ENCODE measurements around the gene COL4A2. TPM values are rescaled to one million over a fixed set of nuclear protein-coding genes. Genes with fewer than 3 reads are reported as not detected.
"Not testable (repeated sequence)": the region's sequence is repeated elsewhere in the genome, so short reads cannot be mapped to it uniquely, and the experiment has no call there.

The COL4A2 gene
- total and polyA plus RNA-seq, 2 donors (not counting 1 experiment from before 2014, with no cell fraction given): 0.17 TPM; not detected in 1

DNA sequence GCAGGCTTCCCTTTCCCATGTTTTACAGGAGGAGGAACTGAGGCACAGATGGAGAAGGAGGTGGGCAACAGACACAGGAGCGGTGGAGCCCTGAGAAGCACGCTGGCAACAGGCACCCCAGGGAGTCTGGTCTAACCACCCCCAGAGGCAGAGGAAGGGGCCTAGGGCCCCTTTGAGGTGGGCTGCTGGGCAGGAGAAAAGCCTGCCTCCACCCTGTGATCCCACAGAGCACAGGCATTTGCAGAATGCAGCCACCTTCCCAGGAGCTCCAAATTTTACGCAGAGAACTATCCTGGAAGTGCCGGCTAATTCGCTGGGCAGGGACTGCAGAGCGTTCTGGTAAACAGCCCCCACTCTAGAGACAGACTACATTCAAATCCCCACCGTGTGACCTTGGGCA lies 224.0 kb downstream of the COL4A2 start:
- Mint-ChIP-seq H3K4me1 (peaks cover 17% of the 10 kb centered on the region), H3K4me3 (no peak overlapping the region), H3K9me3 (ENCODE audit: insufficient read depth) (no peaks in the 10 kb centered on the region), H3K27ac (no peak overlapping the region), H3K27me3 (no peaks in the 10 kb centered on the region)
- H3K9me3 ChIP-seq (ENCODE audit: control extremely low read depth in 1 of 3, control insufficient read depth in 2 of 3, insufficient read depth in 1 of 3, low read length in 2 of 3): peaks cover 0 to 6% (median 0%) of the 10 kb centered on the region in 3 donors
- no peaks in the 10 kb centered on the region for H4K20me1 ChIP-seq (ENCODE audit: control insufficient read depth, insufficient read depth, low read length, poor library complexity, severe bottlenecking)
- no peaks in the 10 kb centered on the region for H3K27me3 ChIP-seq (replicated peaks in 1 of 4; ENCODE audit: control extremely low read depth in 1 of 4, control insufficient read depth in 3 of 4, insufficient read depth in 4 of 4, low read length in 3 of 4)
- intact Hi-C loops (cut with micrococcal nuclease): no loop called here
- no peak for DNase-seq
- no peaks in the 10 kb centered on the region for H3K79me2 ChIP-seq (ENCODE audit: control insufficient read depth, insufficient read depth, low read length)
- ChIA-PET CTCF (no interaction called here), POLR2A (no interaction called here)
- no peak for ATAC-seq (ENCODE audit: low read depth)
- TF ChIP-seq CTCF (IDR thresholded peaks at IDR 0.05): no peak
- no peak for TF ChIP-seq EZH2 (IDR thresholded peaks at IDR 0.05; ENCODE audit: borderline replicate concordance, insufficient read depth, low read depth, low read length, poor library complexity, severe bottlenecking)
- 69% methylated on average over 6 of the region's 7 CpGs for WGBS (ENCODE audit: insufficient coverage)
- H3K27ac ChIP-seq (ENCODE audit: low read length in 2 of 2): no peak overlapping the region
- no peak overlapping the region for H3K4me2 ChIP-seq (replicated peaks; ENCODE audit: low read depth, low read length, poor library complexity, severe bottlenecking)
- H3K9ac ChIP-seq (ENCODE audit: low read length): no peak overlapping the region
- no peak overlapping the region for H3K4me3 ChIP-seq (ENCODE audit: control extremely low read depth in 1 of 5, extremely low read depth in 1 of 5, insufficient read depth in 1 of 5, low read depth in 2 of 5, low read length in 4 of 5)
- H2AFZ ChIP-seq (ENCODE audit: insufficient read depth, low read depth, low read length, poor library complexity, severe bottlenecking): no peak overlapping the region
- H3K4me1 ChIP-seq (ENCODE audit: control insufficient read depth in 2 of 2, insufficient read depth in 2 of 2, low read length in 2 of 2): peaks cover 2 to 4% of the 10 kb centered on the region in 2 donors
- H3K36me3 ChIP-seq (replicated peaks in 1 of 2; ENCODE audit: control extremely low read depth in 1 of 2, control insufficient read depth in 1 of 2, extremely low read depth in 1 of 2, insufficient read depth in 2 of 2, low read length in 1 of 2): no peaks in the 10 kb centered on the region

GRCh38 chr13:110531671-110532083 lies 224.6 kb downstream of the COL4A2 start:
- no peak overlapping the region for H3K4me2 ChIP-seq (replicated peaks; ENCODE audit: low read depth, low read length, poor library complexity, severe bottlenecking)
- no peak for TF ChIP-seq EZH2 (IDR thresholded peaks at IDR 0.05; ENCODE audit: borderline replicate concordance, insufficient read depth, low read depth, low read length, poor library complexity, severe bottlenecking)
- no peak for TF ChIP-seq CTCF (IDR thresholded peaks at IDR 0.05)
- no peak overlapping the region for H3K4me3 Mint-ChIP-seq

DNA sequence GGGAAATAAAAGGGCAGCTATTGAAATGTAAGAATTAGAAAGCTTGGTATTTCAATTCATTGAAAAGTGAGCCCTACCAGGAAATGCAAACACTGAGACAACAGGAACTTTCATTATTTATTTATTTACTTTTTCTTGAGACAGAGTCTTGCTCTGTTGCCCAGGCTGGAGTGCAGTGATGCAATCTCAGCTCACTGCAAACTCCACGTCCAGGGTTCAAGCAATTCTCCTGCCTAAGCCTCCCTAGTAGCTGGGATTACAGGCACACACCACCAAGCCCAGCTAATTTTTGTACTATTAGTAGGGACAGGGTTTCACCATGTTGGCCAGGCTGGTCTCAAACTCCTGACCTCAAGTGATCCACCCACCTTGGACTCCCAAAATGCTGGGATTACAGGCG lies 225.2 kb downstream of the COL4A2 start:
- intact Hi-C loops (cut with micrococcal nuclease); H2AFZ ChIP-seq (ENCODE audit: insufficient read depth, low read depth, low read length, poor library complexity, severe bottlenecking); CTCF ChIA-PET; H3K27ac ChIP-seq (ENCODE audit: low read length in 2 of 2); ATAC-seq (ENCODE audit: low read depth); H3K4me3 Mint-ChIP-seq; H3K9me3 Mint-ChIP-seq (ENCODE audit: insufficient read depth); DNase-seq; POLR2A ChIA-PET; H4K20me1 ChIP-seq (ENCODE audit: control insufficient read depth, insufficient read depth, low read length, poor library complexity, severe bottlenecking); H3K9ac ChIP-seq (ENCODE audit: low read length); H3K36me3 ChIP-seq (replicated peaks in 1 of 2; ENCODE audit: control extremely low read depth in 1 of 2, control insufficient read depth in 1 of 2, extremely low read depth in 1 of 2, insufficient read depth in 2 of 2, low read length in 1 of 2); H3K27ac Mint-ChIP-seq; H3K79me2 ChIP-seq (ENCODE audit: control insufficient read depth, insufficient read depth, low read length); H3K4me2 ChIP-seq (replicated peaks; ENCODE audit: low read depth, low read length, poor library complexity, severe bottlenecking); H3K4me3 ChIP-seq (ENCODE audit: control extremely low read depth in 1 of 5, extremely low read depth in 1 of 5, insufficient read depth in 1 of 5, low read depth in 2 of 5, low read length in 4 of 5); H3K27me3 ChIP-seq (replicated peaks in 1 of 4; ENCODE audit: control extremely low read depth in 1 of 4, control insufficient read depth in 3 of 4, insufficient read depth in 4 of 4, low read length in 3 of 4); H3K9me3 ChIP-seq (ENCODE audit: control extremely low read depth in 1 of 3, control insufficient read depth in 2 of 3, insufficient read depth in 1 of 3, low read length in 2 of 3); H3K27me3 Mint-ChIP-seq: not testable (repeated sequence)
- peaks cover 20% of the 10 kb centered on the region for H3K4me1 Mint-ChIP-seq
- peaks cover 8 to 13% of the 10 kb centered on the region in 2 donors for H3K4me1 ChIP-seq (ENCODE audit: control insufficient read depth in 2 of 2, insufficient read depth in 2 of 2, low read length in 2 of 2)
- 100% methylated on average over 1 of the region's 2 CpGs for WGBS (ENCODE audit: insufficient coverage)

More at GRCh38 chr13:110531671-110532083, 224.6 kb downstream of the COL4A2 start:
- H3K4me1 Mint-ChIP-seq: peaks cover 18% of the 10 kb centered on the region
- H3K79me2 ChIP-seq (ENCODE audit: control insufficient read depth, insufficient read depth, low read length): no peaks in the 10 kb centered on the region
- intact Hi-C loops (cut with micrococcal nuclease): no loop called here
- no peaks in the 10 kb centered on the region for H3K36me3 ChIP-seq (replicated peaks in 1 of 2; ENCODE audit: control extremely low read depth in 1 of 2, control insufficient read depth in 1 of 2, extremely low read depth in 1 of 2, insufficient read depth in 2 of 2, low read length in 1 of 2)
- H3K27me3 ChIP-seq (replicated peaks in 1 of 4; ENCODE audit: control extremely low read depth in 1 of 4, control insufficient read depth in 3 of 4, insufficient read depth in 4 of 4, low read length in 3 of 4): no peaks in the 10 kb centered on the region
- H3K4me3 ChIP-seq (ENCODE audit: control extremely low read depth in 1 of 5, extremely low read depth in 1 of 5, insufficient read depth in 1 of 5, low read depth in 2 of 5, low read length in 4 of 5): no peak overlapping the region
- H3K9ac ChIP-seq (ENCODE audit: low read length): no peak overlapping the region
- H3K9me3 ChIP-seq (ENCODE audit: control extremely low read depth in 1 of 3, control insufficient read depth in 2 of 3, insufficient read depth in 1 of 3, low read length in 2 of 3): peaks cover 0 to 6% (median 0%) of the 10 kb centered on the region in 3 donors
- no peak for DNase-seq
- CTCF ChIA-PET: no interaction called here
- no peaks in the 10 kb centered on the region for H4K20me1 ChIP-seq (ENCODE audit: control insufficient read depth, insufficient read depth, low read length, poor library complexity, severe bottlenecking)
- H3K4me1 ChIP-seq (ENCODE audit: control insufficient read depth in 2 of 2, insufficient read depth in 2 of 2, low read length in 2 of 2): peaks cover 5 to 8% of the 10 kb centered on the region in 2 donors
- no peaks in the 10 kb centered on the region for H3K27me3 Mint-ChIP-seq
- H3K27ac ChIP-seq (ENCODE audit: low read length in 2 of 2): no peak overlapping the region
- POLR2A ChIA-PET: no interaction called here
- H3K9me3 Mint-ChIP-seq (ENCODE audit: insufficient read depth): no peaks in the 10 kb centered on the region
- ATAC-seq (ENCODE audit: low read depth): no peak
- no peak overlapping the region for H2AFZ ChIP-seq (ENCODE audit: insufficient read depth, low read depth, low read length, poor library complexity, severe bottlenecking)
- H3K27ac Mint-ChIP-seq: no peak overlapping the region
- WGBS (ENCODE audit: insufficient coverage): 98% methylated on average over 4 of the region's 9 CpGs

All from B cell (primary cell).